Left lung (tissue), 10 donors: ENCODE data around the gene GSS. TPM values are rescaled to one million over a fixed set of nuclear protein-coding genes. Genes with fewer than 3 reads are reported as not detected.

Source experiments
- ATAC-seq: fragments of 200-7000 bp; cut with Tn5 transposase; one replicate; pipeline ENCODE4 v1.9.1; 2020; ENCODE audit warnings: moderate library complexity
- DNase-seq, 4 donors: peaks; one replicate each; pipeline ENCODE4 v3.0.0-alpha.2; 2013 to 2020
- H3K27ac ChIP-seq, 2 donors: fragments of 200-600 bp; sonication (generic) in 1 of 2; one replicate each; pipeline versions ENCODE4 v1.5.0 to v1.8.0; 2020 to 2021
- H3K27me3 ChIP-seq, 2 donors: fragments of 200-600 bp; sonication (generic) in 1 of 2; one replicate each; pipeline versions ENCODE4 v1.5.0 to v1.8.0; 2020 to 2021
- H3K36me3 ChIP-seq, 2 donors: fragments of 200-600 bp; sonication (generic) in 1 of 2; one replicate each; pipeline versions ENCODE4 v1.5.0 to v1.8.0; 2020 to 2021
- H3K4me1 ChIP-seq, 2 donors: fragments of 200-600 bp; one replicate each; pipeline ENCODE4 v1.8.0; 2021
- H3K4me3 ChIP-seq, 2 donors: fragments of 200-600 bp; sonication (generic) in 1 of 2; one replicate each; pipeline versions ENCODE4 v1.5.0 to v1.8.0; 2020 to 2021; ENCODE audit warnings: mild to moderate bottlenecking in 1 of 2
- H3K9me3 ChIP-seq, 2 donors: fragments of 200-600 bp; sonication (generic) in 1 of 2; one replicate each; pipeline versions ENCODE4 v1.5.0 to v1.8.0; 2020 to 2021
- intact Hi-C, 2 donors: fragments of 100-400 bp; cut with DNase I; formaldehyde crosslinking; loops; one replicate each; pipeline versions ENCODE4 v1.11.2 to v1.14.2; 2022
- polyA plus RNA-seq, 6 donors: library from polyadenylated mRNA; unstranded; fragments of 120-200 nt; gene quantifications; one replicate each; pipeline ENCODE4 v1.2.1, GENCODE V29; 2013; ENCODE audit not compliant: insufficient read length in 6 of 6
- total RNA-seq, 2 donors: library from RNA; stranded (reverse); fragmentation: NEBNext Ultra II Directional; extraction: Animal tissue kit (Norgen Biotek cat#: 25700); gene quantifications; one replicate each; pipeline ENCODE4 v1.2.1, GENCODE V29; 2021
- TF ChIP-seq, protein P1 (sequence below), 2 donors: fragments of 200-600 bp; sonication (generic) in 1 of 2; IDR thresholded peaks; one replicate each; pipeline versions ENCODE4 v1.5.0 to v1.8.0; 2021; ENCODE audit warnings: antibody characterized with exemption in 2 of 2
- donor health status: DM: no; HTN: yes; CAD: no.
- donor health status: DM: no; HTN: no; CAD: no.

The GSS gene
- total and polyA plus RNA-seq, 8 donors: 37.8 to 50.3 (median 41.5) TPM

DNA sequence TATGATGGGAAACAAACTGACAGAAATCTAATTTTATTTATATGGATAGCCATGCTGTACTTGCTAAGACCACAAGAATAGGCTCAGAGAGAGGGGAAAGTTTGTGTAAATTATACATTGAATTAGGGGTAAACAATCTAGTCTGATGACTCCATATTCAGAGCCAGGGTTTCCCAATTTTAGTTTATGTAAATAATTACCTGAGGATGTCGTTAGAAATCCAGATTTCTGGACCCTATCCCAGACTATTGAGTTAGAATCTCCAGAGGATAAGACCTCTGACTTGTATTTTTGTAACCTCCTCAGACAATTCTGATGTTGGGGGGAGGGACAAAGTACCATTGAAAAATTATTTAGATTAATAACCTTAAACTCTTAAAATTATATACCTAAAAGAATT lies 60.9 kb downstream of the GSS start:
- Histone ChIP-seq H3K4me1 (peaks cover 6 to 41% of the 10 kb centered on the region in 2 donors), H3K4me3 (no peak overlapping the region), H3K27ac (no peak overlapping the region), H3K36me3 (no peaks in the 10 kb centered on the region), H3K9me3 (no peaks in the 10 kb centered on the region), H3K27me3 (no peaks in the 10 kb centered on the region)
- ATAC-seq (no peak), DNase-seq (no peak)
- TF ChIP-seq, protein P1, sequence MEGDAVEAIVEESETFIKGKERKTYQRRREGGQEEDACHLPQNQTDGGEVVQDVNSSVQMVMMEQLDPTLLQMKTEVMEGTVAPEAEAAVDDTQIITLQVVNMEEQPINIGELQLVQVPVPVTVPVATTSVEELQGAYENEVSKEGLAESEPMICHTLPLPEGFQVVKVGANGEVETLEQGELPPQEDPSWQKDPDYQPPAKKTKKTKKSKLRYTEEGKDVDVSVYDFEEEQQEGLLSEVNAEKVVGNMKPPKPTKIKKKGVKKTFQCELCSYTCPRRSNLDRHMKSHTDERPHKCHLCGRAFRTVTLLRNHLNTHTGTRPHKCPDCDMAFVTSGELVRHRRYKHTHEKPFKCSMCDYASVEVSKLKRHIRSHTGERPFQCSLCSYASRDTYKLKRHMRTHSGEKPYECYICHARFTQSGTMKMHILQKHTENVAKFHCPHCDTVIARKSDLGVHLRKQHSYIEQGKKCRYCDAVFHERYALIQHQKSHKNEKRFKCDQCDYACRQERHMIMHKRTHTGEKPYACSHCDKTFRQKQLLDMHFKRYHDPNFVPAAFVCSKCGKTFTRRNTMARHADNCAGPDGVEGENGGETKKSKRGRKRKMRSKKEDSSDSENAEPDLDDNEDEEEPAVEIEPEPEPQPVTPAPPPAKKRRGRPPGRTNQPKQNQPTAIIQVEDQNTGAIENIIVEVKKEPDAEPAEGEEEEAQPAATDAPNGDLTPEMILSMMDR (IDR thresholded peaks at IDR 0.05): no peak
- intact Hi-C loops: no loop called here

DNA sequence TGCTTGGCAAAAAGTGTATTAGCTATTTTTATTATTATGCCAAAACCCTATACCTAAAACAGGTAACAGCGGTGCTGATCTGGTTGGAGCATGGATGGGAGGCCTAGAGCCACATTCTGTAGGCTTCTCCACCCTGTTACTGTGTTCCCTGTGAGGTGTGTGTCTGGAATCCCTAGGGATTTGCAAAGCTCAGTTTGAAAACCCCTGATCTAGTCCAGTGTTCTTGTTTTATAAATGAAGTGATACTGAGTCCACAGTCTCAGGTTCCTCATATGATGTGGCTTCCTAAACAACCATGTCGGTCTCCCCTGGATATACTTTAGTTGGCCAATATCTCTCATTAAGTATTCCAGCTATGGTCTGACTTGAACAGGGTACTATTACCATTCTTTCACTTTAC lies 62.9 kb downstream of the GSS start:
- Histone ChIP-seq H3K9me3 (no peaks in the 10 kb centered on the region), H3K4me1 (peaks cover 9 to 40% of the 10 kb centered on the region in 2 donors), H3K27ac (no peak overlapping the region), H3K27me3 (no peaks in the 10 kb centered on the region), H3K36me3 (no peaks in the 10 kb centered on the region), H3K4me3 (no peak overlapping the region)
- TF ChIP-seq, protein P1 (IDR thresholded peaks at IDR 0.05): no peak
- intact Hi-C loops: no loop called here
- DNase-seq: no peak
- no peak for ATAC-seq

DNA sequence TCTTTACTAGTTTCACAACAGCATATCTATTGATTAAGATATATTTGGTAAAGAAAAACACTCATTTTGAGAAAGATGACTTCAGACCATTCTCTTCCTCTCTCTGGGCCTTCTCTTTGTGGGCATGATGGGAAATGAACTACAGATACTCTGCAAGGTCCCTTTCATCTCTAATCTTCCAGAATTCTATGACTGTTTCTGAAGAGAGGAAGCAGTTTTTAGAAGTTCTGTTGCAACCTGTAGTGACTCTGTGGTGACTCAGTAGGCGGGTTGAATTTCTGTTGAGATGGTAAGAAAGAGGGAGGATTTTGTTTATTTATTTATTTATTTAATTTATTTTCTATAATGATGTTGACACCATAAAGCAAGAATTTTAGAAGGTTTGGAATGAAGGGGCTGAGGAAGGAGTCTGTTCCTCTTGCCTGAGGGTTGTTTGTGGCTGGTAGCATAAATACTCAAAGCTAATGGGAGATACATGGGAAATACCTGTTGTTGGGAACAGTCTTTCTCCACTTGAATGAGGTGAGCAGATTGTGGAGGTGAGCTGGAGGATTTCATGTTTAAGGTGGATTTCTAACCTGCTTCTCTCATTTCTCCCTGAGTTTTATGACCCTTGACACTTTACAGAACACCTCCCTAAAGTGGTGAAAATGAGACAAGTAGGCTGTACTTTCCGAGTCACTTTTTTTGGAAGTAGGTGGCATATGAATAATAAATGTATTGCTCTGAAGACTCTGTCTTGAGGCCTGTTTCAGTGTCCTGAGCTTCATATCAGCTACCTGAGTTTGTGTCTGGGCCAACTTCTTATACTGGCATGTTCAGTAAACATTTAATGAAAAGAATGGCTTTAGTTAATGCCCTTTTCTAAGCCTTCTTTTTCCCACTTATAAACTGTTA lies 64.2 kb downstream of the GSS start:
- Histone ChIP-seq H3K27ac (peak overlapping the region in 1 of 2 donors; percentile 73), H3K4me3 (no peak overlapping the region), H3K27me3 (no peaks in the 10 kb centered on the region), H3K36me3 (peaks cover 0 to 4% of the 10 kb centered on the region in 2 donors), H3K9me3 (no peaks in the 10 kb centered on the region), H3K4me1 (peaks cover 9 to 39% of the 10 kb centered on the region in 2 donors)
- TF ChIP-seq, protein P1 (IDR thresholded peaks at IDR 0.05): no peak
- intact Hi-C loops: no loop called here
- ATAC-seq: peak; percentile 66
- no peak for DNase-seq

DNA sequence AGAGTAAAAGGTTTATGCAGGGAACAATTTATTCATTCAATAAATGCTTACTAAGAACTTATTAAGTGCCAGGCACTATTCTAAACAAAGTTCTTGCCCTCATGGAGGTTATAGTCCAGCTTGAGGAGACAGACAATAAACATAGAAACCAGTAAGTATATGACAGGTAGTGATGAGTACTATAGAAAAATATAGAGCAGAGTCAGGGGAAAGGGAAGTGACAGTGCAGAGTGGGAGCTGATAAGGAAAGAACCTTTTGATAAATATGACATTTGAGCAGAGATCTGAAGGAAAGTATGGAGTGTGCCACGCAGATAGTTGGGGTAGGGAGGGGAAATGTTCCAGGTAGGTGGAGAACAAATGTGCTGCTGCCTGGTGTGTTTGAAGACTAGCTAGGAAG lies 67.1 kb downstream of the GSS start:
- intact Hi-C loops: no loop called here
- H3K4me3 ChIP-seq: no peak overlapping the region
- H3K27me3 ChIP-seq: no peaks in the 10 kb centered on the region
- H3K27ac ChIP-seq: no peak overlapping the region
- DNase-seq (no peak), ATAC-seq (no peak)
- H3K9me3 ChIP-seq: no peaks in the 10 kb centered on the region
- H3K36me3 ChIP-seq: peaks cover 0 to 27% of the 10 kb centered on the region in 2 donors
- peaks cover 4 to 31% of the 10 kb centered on the region in 2 donors for H3K4me1 ChIP-seq
- TF ChIP-seq, protein P1 (IDR thresholded peaks at IDR 0.05): no peak

DNA sequence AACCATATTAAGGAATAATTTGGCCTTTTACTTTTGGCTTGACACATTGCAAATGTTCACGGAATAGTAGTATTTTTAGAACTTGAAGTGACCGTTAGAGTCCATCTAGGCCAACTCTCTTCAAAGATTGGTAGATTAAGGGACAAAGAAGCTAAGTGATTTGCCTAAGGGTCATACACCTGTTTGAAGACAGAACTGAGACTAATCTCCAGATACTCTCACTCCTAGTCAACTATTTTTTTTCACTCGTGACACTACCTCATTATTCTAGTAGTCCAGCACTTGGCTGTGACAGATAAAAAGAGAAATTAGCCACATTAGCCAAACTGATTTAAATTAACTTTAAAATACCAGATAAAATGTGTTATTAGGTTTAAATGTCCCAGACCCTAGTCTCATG lies 68.6 kb downstream of the GSS start:
- ATAC-seq (no peak), DNase-seq (no peak)
- Histone ChIP-seq H3K4me3 (no peak overlapping the region), H3K36me3 (peaks cover 0 to 40% of the 10 kb centered on the region in 2 donors), H3K9me3 (no peaks in the 10 kb centered on the region), H3K27me3 (no peaks in the 10 kb centered on the region), H3K4me1 (peaks cover 9 to 25% of the 10 kb centered on the region in 2 donors), H3K27ac (no peak overlapping the region)
- intact Hi-C loops: no loop called here
- TF ChIP-seq, protein P1 (IDR thresholded peaks at IDR 0.05): no peak
